ENCODE data around the gene COQ7. TPM values are rescaled to one million over a fixed set of nuclear protein-coding genes. Genes with fewer than 3 reads are reported as not detected.

COQ7 gene
- total RNA-seq, 1 experiment from 2014 or later: 39.6 TPM

- POLR2A ChIA-PET: no interaction called here
- Histone ChIP-seq H3K4me3 (ENCODE audit: low read depth in 2 of 2, low read length in 2 of 2) (no peak overlapping the region), H3K27me3 (ENCODE audit: control insufficient read depth, insufficient read depth, low read length) (no peaks in the 10 kb centered on the region), H3K4me1 (ENCODE audit: control insufficient read depth, insufficient read depth, low read length) (no peaks in the 10 kb centered on the region), H3K9me3 (ENCODE audit: control insufficient read depth, insufficient read depth, low read depth, low read length) (no peaks in the 10 kb centered on the region), H3K27ac (ENCODE audit: low read length) (no peak overlapping the region), H3K36me3 (ENCODE audit: control insufficient read depth, insufficient read depth, low read length) (no peaks in the 10 kb centered on the region)
- CTCF ChIA-PET: interaction anchor here (0.6 kb wide), 1 partner anchor 60 kb away, joined by 7 read pairs; no protein-coding TSS in a partner anchor
- intact Hi-C loops (cut with micrococcal nuclease; ENCODE audit: unreplicated experiment) (no loop called here), in situ Hi-C loops (cut with HindIII; ENCODE audit: low pct_unique_long_range_greater_than_20kb, low sequenced_read_pairs) (no loop called here)
- no peak for ATAC-seq
- no TSS peak for BruUV-seq (replicated peaks)
- no peak for TF ChIP-seq REST (IDR thresholded peaks at IDR 0.05; ENCODE audit: insufficient read depth in 1 of 2, low read depth in 2 of 2, low read length in 1 of 2)
- TF ChIP-seq POLR2AphosphoS5 (IDR thresholded peaks at IDR 0.05; ENCODE audit: low read depth, low read length): no peak
- TF ChIP-seq TCF7L2 (IDR thresholded peaks at IDR 0.05; ENCODE audit: low read depth, low read length): no peak
- TF ChIP-seq CTCF (IDR thresholded peaks at IDR 0.05): no peak
- TF ChIP-seq SIN3A (IDR thresholded peaks at IDR 0.05; ENCODE audit: borderline replicate concordance, insufficient read depth, low read depth, low read length): no peak
- no peak for DNase-seq (ENCODE audit: low read depth, low spot score)
Observed at GRCh38 chr16:19044769-19045168, 22.6 kb upstream of the COQ7 start.

DNA sequence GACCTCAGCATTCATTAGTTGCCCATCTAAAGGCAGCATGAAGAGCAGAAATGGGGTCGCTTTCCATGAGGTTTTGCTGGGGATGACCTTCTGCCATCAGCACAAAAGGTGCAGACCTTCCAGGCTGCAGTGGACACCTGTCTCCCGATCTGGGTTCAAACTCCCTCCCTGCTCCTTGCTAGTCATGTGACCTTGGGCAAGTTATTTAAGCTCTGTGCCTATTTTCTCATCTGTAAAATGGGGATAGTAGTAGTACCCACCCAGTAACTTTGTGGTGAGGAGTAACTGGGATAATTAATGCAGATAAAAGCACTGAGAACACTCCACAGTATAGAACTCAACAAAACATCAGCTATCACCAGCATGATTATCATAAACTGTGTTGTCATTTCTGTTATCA is 21.4 kb upstream of the COQ7 start:
- CTCF ChIA-PET: interaction anchor here (0.5 kb wide), 1 partner anchor 105 kb away, joined by 3 read pairs; no protein-coding TSS in a partner anchor
- POLR2A ChIA-PET: no interaction called here

More for the DNA sequence above, 21.4 kb upstream of the COQ7 start:
- ATAC-seq (no peak), DNase-seq (ENCODE audit: low read depth, low spot score) (no peak)
- TF ChIP-seq SIN3A (IDR thresholded peaks at IDR 0.05; ENCODE audit: borderline replicate concordance, insufficient read depth, low read depth, low read length): no peak
- no peak for TF ChIP-seq TCF7L2 (IDR thresholded peaks at IDR 0.05; ENCODE audit: low read depth, low read length)
- no peak for TF ChIP-seq REST (IDR thresholded peaks at IDR 0.05; ENCODE audit: insufficient read depth in 1 of 2, low read depth in 2 of 2, low read length in 1 of 2)
- TF ChIP-seq CTCF (IDR thresholded peaks at IDR 0.05): no peak
- no peak for TF ChIP-seq POLR2AphosphoS5 (IDR thresholded peaks at IDR 0.05; ENCODE audit: low read depth, low read length)
- H3K36me3 ChIP-seq (ENCODE audit: control insufficient read depth, insufficient read depth, low read length): no peaks in the 10 kb centered on the region
- intact Hi-C loops (cut with micrococcal nuclease; ENCODE audit: unreplicated experiment) (no loop called here), in situ Hi-C loops (cut with HindIII; ENCODE audit: low pct_unique_long_range_greater_than_20kb, low sequenced_read_pairs) (no loop called here)
- no peaks in the 10 kb centered on the region for H3K27me3 ChIP-seq (ENCODE audit: control insufficient read depth, insufficient read depth, low read length)
- H3K4me1 ChIP-seq (ENCODE audit: control insufficient read depth, insufficient read depth, low read length): no peaks in the 10 kb centered on the region
- no peak overlapping the region for H3K27ac ChIP-seq (ENCODE audit: low read length)
- no peaks in the 10 kb centered on the region for H3K9me3 ChIP-seq (ENCODE audit: control insufficient read depth, insufficient read depth, low read depth, low read length)
- H3K4me3 ChIP-seq (ENCODE audit: low read depth in 2 of 2, low read length in 2 of 2): no peak overlapping the region
- no TSS peak for BruUV-seq (replicated peaks)
